ENCODE results near the gene HERC5.
A peak's percentile ranks its signal among the peaks of the same experiment; 100 is the strongest.
"Not testable (repeated sequence)": the region's sequence is repeated elsewhere in the genome, so short reads cannot be mapped to it uniquely, and the experiment has no call there.

HERC5 gene

DNA sequence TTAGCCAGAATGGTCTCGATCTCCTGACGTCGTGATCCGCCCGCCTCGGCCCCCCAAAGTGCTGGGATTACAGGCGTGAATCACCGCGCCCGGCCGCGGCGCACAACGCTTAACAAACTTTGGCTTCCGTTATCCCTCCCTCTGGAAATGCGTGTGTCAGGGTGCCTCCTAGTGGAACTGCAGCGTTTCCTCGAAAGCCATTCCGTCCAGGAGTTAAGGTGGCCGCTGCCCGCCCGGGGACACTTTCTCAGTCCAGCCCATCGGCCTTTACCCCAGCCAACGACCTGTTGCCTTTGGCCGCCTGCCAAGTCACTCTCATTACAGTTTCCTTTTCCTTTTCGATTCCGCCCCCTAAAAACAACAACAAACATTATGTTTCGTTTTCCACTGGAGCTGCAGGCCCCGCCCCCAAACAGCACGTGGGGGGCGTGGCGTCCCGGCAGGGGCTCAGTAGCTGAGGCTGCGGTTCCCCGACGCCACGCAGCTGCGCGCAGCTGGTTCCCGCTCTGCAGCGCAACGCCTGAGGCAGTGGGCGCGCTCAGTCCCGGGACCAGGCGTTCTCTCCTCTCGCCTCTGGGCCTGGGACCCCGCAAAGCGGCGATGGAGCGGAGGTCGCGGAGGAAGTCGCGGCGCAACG is at the start of gene HERC5:
Gene HERC5 (plus strand): TSS at position 450 of the 637 bp plus-strand sequence. CDS start 151 bp downstream, at position 601.
- FAIRE-seq (peak; percentile 79), DNase-seq (ENCODE audit: insufficient read length, low spot score) (peak; percentile 90)

DNA sequence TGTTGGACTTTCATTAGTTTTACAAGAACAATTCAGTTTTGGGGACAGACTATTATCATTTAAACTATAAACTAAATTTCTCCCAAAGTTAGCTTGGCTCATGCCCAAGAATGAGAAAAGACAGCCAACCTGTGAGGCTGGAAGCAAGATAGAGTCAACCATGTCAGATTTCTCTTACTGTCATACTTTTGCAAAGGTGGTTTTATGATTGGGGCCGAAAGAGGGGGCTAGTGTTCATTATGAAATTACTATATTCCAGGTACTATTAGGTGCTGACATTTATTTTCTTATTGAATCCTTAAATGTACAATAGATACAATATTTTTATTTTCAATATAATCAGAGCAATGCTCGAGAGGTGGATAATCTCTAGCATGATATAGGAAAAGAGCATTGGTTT is 47.7 kb upstream of the HERC5 start:
- DNase-seq (ENCODE audit: insufficient read length, low spot score) (no peak), FAIRE-seq (no peak)

DNA sequence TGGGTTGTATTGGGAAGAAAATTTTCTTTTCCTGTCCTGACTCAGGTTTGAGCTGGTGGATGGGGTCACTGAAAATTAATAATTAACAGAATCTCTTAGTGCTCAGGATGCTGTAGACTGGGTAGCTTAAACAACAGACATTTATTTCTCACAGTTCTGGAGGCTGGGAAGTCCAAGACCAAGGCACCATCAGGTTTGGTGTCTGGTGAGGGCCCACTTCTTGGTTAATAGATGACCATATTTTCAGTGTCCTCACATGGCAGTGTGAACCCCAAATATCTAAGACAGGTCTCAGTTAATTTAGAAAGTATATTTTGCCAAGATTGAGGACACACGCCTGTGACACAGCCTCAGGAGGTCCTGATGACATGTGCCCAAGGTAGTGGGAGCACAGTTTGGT is 47.1 kb upstream of the HERC5 start:
- DNase-seq (ENCODE audit: insufficient read length, low spot score), result no peak
- no peak for FAIRE-seq

DNA sequence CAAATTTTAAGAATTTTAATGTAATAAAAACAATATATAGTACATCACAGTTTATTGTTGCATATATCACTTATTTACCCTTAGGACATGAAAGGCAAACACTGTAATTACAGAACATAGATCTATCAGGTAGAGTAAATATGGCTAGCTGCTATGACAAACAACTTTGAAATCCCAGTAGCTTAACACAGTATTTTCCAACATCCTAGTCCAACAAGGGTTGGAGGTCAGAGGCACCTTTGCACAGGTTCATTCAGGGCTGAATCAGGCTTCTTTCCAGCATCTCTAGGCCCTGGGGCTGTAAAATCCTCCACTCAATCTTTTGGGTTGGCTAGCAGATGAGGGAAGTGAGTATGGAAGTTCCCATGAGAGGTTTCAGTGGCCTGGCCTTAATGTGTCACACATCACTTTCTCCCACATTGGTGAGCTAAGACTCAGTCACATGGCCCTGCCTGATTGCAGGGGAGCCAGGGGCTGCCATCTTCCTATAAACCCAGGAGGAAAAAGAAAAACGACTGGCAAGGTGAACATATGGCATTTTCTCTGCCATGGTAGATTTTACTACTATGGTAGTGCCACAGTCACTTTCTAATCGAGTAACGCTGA is 45.3 kb upstream of the HERC5 start:
- DNase-seq (ENCODE audit: insufficient read length, low spot score), result no peak
- no peak for FAIRE-seq

DNA sequence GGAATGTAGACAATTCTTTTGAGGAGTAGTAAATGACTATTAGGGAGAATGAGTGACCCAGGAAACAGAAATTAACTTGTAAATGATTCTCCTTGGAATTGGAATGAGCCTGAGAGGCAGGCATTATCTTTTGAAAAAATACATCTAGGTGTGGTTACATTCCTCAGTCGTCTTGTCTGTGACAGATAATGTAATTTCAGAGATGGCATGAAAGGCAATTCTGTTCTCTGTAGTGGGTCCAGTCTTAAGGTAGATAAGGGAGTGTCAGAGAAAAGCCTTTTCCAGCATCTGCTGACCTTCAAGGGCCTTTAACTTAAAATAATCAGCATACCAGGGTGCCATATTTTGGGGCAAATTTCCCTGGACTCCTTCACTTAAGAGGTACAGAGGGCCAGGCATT is 43.1 kb upstream of the HERC5 start:
- DNase-seq (ENCODE audit: insufficient read length, low spot score), result no peak
- no peak for FAIRE-seq

DNA sequence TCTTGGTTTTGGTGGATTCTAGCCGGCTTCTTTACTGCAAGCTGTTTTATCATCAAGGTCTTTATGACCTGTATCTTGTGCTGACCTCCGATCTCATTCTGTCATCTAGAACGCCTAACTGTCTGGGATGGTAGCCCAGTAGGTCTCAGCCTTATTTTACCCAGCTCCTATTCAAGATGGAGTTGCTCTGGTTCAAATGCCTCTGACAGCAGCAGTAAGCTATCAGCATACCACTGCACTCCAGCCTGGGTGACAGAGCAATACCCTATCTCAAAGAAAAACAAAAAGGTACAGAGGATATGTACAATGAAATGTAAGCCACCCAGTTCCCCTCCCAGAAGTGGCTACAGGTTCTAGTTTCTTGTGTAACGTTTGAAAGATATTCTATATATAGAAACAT is 42.2 kb upstream of the HERC5 start:
- DNase-seq (ENCODE audit: insufficient read length, low spot score) (no peak), FAIRE-seq (no peak)

DNA sequence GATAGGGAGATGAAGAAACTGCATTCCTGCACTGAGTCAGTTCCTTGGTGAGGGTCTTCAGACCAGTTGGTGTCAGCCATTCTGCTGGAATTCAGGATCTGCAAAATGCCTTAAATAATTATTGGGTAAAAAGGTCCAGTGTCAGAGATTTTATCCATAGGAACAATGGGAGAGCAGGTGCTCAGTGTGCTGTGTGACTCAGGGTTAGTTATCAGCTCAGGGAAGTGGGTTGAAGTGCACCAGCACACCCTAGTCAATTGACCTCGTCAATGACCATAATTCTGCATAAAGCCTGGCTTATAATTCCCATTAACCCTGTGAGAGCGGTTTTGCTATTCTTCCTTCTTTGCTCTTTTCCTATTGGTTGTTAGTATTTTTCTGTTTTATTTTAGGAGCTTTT is 40.9 kb upstream of the HERC5 start:
- FAIRE-seq (no peak), DNase-seq (ENCODE audit: insufficient read length, low spot score) (no peak)

DNA sequence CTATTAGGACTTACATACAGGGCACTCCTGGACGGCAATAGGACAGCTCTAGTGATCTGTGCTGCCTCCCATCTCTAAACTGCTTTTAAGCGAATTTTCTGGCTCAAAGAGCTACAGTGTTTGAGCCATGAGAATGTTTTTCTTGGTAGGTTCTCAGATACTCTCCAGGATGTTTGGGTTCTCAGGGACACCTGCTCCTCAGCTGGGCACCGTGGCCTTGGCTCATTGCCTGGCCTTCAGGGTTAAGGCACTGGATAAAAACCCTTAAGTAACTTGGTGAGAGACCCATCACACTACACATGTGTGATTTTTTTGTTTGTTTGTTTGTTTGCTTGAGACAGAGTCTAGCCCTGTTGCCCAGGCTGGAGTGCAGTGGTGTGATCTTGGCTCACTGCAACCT is 38.5 kb upstream of the HERC5 start:
- DNase-seq (ENCODE audit: insufficient read length, low spot score) (no peak), FAIRE-seq (no peak)

DNA sequence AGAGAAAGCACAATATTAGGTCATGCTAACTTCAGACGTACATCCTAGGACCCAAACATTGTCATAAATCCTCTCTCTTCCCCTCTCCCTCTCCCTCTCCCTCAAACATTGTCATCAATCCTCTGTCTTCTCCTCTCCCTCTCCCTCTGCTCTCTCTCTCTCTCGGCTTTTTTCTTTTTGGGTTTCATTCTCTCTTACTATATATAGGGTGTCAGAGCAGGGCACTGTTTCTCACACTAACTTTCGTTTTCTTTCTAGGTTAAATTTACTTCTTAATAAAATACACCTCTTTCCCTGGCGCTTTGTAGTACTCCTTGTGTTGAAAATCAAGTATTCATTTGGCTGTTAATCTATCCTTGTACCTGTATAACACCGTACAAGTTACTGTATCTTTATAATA is 37.0 kb upstream of the HERC5 start:
- FAIRE-seq (no peak), DNase-seq (ENCODE audit: insufficient read length, low spot score) (no peak)

DNA sequence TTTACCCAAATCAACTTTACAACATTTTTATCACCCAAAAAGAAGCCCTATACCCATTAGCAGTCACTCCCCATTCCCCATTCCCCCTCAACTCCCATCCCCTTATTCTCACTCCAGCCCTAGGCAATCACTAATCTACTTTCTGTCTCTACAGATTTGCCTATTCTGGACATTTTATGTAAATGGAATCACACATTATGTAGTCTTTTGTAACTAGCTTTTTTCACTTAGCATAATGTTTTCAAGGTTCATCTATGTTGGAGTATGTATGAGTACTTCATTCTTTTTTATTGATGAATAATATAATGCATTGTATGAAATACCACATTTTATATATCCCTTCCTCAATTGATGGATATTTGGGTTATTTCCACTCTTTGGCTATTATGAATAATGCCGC is 36.1 kb upstream of the HERC5 start:
- FAIRE-seq, result no peak
- no peak for DNase-seq (ENCODE audit: insufficient read length, low spot score)

DNA sequence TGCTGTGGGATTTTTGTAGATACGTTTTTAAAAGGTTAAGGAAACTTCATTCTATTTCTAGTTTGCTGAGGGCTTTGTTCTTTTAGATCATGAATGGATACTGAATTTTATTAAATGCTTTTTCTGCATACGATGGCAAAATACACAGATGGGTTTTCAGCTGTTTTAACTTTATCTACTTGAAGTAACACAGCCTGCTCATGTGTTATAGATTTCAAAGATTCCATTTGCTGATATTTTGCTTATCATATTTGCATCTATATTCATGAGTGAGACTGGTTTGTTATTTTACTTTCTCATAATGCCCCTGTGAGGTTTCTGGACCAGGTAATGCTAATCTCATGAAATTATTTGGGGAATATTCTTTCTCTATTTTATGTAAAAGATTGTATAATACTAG is 34.5 kb upstream of the HERC5 start:
- FAIRE-seq (no peak), DNase-seq (ENCODE audit: insufficient read length, low spot score) (no peak)

DNA sequence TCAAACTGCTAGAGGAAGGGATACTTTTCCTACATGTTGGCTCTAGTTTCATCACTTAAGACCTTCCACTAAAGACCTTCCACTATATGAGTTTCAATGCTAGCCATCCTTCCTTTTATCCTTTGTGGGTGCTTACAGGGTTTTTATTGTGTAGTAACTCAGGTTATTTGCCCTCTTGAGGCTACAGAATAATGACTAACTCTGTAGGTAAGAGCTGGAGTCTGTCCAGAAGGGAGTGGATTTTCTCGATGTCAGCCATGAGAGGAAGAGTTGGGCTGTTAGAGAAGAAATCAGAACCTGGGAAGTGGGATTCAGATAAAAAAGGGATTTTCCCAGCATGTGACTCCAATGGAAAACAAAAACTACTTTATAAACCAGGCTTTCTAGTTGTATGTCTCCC is 27.5 kb upstream of the HERC5 start:
- DNase-seq (ENCODE audit: insufficient read length, low spot score) (no peak), FAIRE-seq (no peak)

DNA sequence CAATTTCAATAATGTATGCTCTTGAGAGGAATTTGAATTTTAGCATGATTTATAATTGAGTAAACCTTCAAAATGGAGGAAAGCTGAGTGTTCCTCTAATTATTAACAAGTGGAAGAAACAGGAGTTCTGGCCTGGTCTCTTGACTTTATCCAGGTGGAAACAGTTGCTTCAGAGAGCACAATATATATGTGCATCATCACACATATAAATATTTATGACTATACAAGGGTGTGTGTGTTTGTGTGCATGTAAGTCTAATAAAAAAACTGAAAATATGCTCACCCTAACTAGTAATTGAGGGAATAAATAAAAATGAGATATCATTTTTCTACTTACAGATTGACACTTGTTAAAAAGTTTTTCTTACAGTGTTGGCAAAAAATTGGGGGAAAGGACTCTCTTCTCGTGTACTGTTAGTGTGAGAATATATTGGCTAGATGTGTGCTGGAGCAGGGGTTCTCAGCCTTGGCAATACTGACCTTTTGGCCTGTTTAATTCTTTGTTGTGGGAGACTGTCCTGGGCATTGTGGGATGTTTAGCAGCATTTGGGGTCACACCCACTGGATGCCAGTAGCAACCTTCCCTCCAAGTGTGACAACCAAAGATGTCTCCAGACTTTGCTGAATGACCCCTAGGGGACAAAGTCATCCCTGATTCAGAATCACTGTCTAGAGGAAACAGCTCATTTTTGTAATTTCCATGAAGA is 20.8 kb upstream of the HERC5 start:
- FAIRE-seq, result no peak

DNA sequence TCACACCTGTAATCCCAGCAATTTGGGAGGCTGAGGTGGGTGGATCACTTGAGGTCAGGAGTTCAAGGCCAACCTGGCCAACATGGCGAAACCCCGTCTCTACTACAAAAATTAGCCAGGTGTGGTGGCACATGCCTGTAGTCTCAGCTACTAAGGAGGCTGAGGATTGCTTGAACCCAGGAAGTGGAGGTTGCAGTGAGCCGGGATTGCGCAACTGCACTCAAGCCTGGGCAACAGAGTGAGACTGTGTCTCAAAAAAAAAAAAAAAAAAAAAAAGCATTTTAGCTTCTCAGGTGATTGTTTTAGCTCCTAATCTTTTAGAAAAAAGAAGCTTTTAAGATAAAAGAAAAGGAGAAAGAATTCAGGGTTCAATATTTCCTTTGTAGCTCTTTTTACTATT is 19.0 kb upstream of the HERC5 start:
- not testable (repeated sequence) for DNase-seq (ENCODE audit: insufficient read length, low spot score)

More for the DNA sequence above, 20.8 kb upstream of the HERC5 start:
- DNase-seq (ENCODE audit: insufficient read length, low spot score), result no peak

DNA sequence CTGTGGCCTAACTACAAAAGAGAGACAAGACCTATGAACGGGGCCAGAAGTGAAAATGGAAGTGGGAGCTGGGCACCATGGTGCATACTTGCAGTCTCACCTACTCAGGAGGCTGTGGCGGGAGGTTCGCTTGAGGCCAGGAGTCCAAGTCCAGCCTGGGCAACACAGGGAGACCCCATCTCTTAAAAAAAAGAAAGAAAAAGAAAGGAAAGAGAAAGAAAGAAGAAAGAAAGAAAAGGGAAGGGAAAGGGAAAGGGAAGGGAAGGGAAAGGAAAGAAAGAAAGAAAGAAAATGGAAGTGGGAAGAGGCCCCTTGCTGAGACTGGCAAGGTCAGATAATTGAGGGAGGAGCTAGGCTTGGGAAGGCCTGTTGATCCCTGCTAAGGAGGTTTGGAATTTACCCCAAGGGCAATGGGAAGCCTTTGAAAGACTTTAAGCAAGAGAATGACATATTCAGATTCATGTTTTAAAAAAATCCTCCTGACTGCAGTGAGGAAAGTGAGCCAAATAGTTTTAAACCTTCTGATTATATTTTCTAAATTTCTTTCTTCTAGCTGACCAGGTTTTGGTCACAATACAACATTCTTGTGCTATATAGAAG is 17.7 kb upstream of the HERC5 start:
- no peak for FAIRE-seq
- DNase-seq (ENCODE audit: insufficient read length, low spot score), result peak; percentile 13

More for the DNA sequence above, 19.0 kb upstream of the HERC5 start:
- not testable (repeated sequence) for FAIRE-seq

DNA sequence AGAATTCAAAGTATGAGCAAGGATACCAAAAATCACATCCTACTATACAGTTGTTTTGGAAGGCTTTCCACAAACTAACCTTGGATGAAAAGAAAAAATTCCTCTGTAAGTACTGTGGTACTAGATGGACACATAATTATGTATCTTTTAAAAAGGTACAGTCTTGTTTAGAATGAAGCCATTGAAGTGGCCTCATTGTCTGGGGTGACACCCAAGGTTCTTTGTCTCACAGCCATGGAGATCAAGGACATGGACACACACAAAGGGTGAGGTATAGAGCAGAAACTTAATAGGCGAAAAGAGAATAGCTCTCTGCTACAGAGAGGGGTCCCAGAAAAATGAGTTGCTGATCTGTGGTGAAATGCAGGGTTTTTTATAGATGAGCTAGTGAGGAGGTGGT is 16.8 kb upstream of the HERC5 start:
- no peak for DNase-seq (ENCODE audit: insufficient read length, low spot score)
- FAIRE-seq, result no peak

DNA sequence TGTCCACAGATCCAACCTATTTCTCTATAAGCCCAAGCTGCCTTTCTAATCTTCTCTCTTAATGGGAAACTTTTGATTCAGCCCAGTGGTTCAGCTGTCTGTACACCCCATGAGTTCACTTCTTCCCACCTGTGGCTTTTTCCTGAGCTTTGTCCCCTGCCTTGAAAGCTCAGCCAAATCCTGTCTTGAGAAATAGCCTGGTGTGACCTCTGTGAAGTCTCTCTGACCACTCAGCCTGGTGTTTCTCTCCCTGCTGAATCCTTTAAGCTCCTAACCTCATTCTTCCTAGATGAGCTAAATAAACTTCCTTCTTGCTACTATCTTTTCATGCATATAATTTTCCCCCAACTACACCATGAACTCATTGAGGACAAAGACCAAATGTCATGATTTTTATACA is 15.2 kb upstream of the HERC5 start:
- no peak for FAIRE-seq
- no peak for DNase-seq (ENCODE audit: insufficient read length, low spot score)

DNA sequence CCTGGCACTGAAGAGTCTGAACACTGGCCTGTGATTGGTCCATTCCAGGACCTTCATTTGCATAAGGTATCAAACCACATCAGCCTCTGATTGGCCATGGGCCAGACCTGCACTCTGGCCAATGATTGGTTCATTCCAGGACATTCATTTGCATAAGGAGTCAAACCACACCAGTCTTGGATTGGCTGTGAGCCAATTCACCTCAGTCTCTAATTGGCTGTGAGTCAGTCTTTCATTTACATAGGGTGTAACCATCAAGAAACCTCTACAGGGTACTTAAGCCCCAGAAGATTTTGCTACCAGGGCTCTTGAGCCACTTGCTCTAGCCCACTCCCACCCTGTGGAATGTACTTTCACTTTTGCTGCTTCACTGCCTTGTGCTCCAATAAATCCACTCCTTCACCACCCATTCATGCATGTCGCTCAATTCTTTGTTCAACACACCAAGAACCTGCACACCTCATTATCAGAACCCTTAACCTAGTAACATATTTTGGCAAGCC is 14.2 kb upstream of the HERC5 start:
- FAIRE-seq, result no peak
- no peak for DNase-seq (ENCODE audit: insufficient read length, low spot score)

DNA sequence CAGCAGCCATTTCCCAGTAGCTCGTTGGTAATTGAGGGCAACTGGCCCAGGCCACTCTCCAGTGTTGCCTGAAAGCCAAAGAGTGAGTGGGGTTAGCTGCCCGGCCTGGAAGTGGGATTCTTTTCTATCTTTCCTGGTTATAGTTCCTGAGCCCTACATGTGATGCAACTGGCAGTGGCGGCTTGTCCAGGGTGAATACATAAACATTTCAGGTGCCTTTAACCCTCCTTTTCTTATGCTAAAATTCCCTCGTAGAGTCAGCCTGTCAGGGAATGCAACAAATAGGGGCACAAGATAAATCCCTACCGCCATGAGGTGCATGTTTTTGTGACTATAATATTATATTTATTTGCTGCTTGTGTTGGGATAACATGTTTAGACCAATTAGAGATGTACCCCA is 13.4 kb upstream of the HERC5 start:
- FAIRE-seq (no peak), DNase-seq (ENCODE audit: insufficient read length, low spot score) (no peak)

DNA sequence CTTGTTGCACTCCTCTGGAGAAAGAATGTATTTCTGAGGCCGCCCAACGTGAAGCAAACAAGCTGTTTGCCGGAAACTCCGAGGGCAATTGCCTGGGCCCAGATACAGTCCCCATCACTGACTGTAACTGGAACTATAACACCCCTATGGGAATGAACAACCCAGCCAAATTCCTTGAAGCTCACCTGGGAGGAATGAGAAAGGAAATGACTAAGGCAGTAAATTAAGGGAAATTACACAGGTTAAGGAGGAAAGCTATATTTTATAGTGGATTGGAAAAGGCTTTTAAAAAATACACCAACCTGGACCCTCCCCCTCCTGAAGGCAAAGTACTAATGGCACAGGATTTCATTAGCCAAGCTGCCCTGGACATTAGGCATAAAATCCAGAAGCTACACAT is 11.7 kb upstream of the HERC5 start:
- no peak for DNase-seq (ENCODE audit: insufficient read length, low spot score)
- no peak for FAIRE-seq

DNA sequence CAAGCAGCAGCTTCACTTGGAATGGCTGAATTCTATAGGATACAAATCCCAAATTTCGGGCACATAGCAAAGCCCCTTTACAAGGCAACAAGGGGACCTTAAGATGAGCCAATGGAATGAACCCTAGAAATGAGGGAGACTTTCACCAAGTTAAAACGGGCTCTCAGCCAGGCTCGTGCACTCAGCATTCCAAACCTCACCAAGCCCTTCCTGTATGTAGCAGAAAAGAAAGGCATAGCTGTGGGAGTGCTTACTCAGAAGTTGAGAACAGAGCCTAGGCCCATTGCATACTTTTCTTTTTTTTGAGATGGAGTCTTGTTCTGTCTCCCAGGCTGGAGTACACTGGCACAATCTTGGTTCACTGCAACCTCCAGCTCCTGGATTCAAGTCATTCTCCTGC is 10.8 kb upstream of the HERC5 start:
- FAIRE-seq, result no peak
- no peak for DNase-seq (ENCODE audit: insufficient read length, low spot score)

Data from HTR-8/SVneo (cell line).